ENCODE data around the gene ARHGEF38.
"Not testable (repeated sequence)": the region's sequence is repeated elsewhere in the genome, so short reads cannot be mapped to it uniquely, and the experiment has no call there.

Gene ARHGEF38

DNA sequence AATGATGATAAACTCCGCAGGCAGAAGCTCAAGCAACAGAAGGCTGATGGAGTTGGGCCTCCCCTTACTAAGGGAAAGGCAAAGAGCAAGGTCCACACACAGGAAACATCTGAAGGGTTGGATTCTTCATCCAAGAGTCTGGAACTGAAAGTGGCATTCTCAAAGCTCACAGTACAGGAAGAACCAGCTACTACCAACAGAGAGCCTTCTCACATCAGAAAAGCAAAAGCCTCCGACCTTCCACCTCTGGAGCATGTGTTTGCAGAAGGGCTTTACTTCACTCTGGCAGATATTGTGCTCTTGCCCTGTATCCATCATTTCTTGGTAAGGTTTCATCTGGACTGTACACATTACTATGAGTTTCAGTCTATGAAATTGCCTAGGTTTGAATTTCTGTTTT, 166.8 kb downstream of the ARHGEF38 start:
- no peak for DNase-seq

DNA sequence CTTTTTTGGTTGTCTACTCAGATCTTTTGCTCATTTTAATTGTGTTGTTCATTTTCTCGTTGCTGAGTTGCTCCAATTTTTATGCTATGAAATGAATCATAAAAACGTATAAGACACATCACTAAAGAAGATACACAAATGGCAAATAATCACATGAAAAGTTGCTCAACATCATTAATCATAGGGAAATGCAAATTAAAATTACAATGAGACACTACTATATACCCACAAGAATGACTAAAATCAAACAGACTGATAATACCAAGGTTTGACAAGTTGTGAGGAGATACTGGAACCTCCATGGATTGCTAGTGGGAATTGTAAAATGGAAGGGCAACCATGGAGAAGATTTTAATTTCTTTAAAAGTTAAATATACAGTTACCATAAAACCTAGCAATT, 173.2 kb downstream of the ARHGEF38 start:
- no peak for DNase-seq

DNA sequence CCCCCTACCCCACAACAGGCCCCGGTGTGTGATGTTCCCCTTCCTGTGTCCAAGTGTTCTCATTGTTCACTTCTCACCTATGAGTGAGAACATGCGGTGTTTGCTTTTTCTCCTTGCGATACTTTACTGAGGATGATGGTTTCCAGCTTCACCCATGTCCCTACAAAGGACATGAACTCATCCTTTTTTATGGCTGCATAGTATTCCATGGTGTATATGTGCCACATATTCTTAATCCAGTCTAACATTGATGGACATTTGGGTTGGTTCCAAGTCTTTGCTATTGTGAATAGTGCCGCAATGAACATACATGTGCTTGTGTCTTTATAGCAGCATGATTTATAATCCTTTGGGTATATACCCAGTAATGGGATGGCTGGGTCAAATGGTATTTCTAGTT, 177.5 kb downstream of the ARHGEF38 start:
- not testable (repeated sequence) for DNase-seq
